Left colon (tissue), 2 donors: ENCODE results near the gene CIAO3. TPM values are rescaled to one million over a fixed set of nuclear protein-coding genes. Genes with fewer than 3 reads are reported as not detected.

Source experiments
- ATAC-seq: fragments of 200-7000 bp; cut with Tn5 transposase; one replicate; pipeline ENCODE4 v1.9.1; 2020; ENCODE audit warnings: mild to moderate bottlenecking, moderate library complexity
- DNase-seq, 2 donors: peaks; one replicate each; pipeline ENCODE4 v3.0.0-alpha.2; 2020
- intact Hi-C, 2 donors: fragments of 100-400 bp; cut with DNase I in 1 of 2; cut with micrococcal nuclease in 1 of 2; formaldehyde crosslinking; loops; one replicate each; pipeline versions ENCODE4 v1.11.2 to v1.14.0; 2022; cut with DNase I, micrococcal nuclease
- total RNA-seq, 2 donors: library from RNA; stranded (reverse); fragmentation: NEBNext Ultra II Directional; extraction: Animal tissue kit (Norgen Biotek cat#: 25700); gene quantifications; one replicate each; pipeline ENCODE4 v1.2.1, GENCODE V29; 2021
- donor health status: DM: no; HTN: no; CAD: no.
- donor health status: DM: yes; HTN: yes; CAD: no.

The CIAO3 gene
- total RNA-seq, 2 donors from 2014 or later = 36.0 to 50.2 TPM

DNA sequence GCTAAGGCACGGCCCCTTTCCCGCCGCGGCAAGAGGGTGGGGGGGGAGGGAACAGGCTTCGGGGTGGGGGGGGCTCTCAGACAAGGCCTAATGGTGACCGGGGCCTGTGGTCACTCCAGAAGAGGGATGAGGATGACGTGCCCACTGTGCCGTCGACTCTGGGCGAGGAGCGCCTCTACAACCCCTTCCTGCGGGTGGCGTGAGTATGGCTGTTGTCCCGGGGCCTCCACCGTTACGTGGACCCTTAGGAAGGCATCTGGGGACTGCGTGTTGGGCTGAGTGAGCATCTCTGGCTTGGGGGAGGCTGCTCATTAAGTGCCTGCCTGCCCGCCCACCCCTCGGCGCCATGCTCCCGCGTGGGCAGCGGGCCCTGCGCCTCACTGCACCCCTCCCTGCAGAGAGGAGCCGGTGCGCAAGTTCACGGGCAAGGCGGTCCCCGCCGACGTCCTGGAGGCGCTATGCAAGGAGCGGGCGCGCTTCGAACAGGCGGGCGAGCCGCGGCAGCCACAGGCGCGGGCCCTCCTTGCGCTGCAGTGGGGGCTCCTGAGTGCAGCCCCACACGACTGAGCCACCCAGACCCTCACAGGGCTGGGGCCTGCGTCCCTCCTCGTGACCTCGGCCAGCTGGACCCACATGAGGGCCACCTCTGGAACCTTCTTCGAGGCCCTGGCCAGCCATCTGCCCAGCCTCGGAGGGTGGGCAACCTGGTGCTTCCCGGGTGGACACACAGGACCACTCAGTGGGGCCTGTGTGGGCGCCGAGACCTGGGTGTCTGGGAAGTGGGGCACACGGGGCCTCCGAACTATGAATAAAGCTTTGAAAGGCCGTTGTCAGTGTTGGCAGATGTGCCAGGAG, 11.7 kb downstream of the CIAO3 start:
- ATAC-seq = no peak
- peak in 1 of 2 donors; percentile 19 for DNase-seq
- intact Hi-C loops = no loop called here

DNA sequence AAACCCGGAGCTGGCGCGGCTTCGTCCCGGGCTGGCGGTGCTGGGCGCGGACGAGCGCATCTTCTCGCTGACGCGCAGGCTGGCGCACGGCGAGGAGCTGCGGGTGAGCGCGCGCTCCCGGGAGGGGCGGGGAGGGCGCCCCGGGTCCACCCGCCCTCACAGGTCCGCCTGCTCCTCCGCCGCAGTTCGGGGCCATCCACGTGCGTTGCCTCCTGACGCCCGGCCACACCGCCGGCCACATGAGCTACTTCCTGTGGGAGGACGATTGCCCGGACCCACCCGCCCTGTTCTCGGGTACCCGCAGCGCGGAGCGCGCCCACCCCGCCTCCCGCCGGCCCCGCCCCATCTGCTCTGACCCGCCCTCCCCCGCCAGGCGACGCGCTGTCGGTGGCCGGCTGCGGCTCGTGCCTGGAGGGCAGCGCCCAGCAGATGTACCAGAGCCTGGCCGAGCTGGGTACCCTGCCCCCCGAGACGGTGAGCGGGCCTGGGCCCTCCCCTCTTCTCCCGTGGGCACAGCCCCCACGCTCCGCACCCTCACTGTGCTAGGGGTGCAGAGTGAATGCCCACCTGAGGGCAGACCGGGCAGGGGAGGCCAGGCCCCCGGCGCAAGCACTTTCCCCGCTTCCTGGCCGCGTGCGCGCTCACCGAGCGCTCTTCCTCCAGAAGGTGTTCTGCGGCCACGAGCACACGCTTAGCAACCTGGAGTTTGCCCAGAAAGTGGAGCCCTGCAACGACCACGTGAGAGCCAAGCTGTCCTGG, 12.5 kb downstream of the CIAO3 start:
- intact Hi-C loops = no loop called here
- ATAC-seq = peak; percentile 65
- peak; percentile 78 to 79 for DNase-seq

DNA sequence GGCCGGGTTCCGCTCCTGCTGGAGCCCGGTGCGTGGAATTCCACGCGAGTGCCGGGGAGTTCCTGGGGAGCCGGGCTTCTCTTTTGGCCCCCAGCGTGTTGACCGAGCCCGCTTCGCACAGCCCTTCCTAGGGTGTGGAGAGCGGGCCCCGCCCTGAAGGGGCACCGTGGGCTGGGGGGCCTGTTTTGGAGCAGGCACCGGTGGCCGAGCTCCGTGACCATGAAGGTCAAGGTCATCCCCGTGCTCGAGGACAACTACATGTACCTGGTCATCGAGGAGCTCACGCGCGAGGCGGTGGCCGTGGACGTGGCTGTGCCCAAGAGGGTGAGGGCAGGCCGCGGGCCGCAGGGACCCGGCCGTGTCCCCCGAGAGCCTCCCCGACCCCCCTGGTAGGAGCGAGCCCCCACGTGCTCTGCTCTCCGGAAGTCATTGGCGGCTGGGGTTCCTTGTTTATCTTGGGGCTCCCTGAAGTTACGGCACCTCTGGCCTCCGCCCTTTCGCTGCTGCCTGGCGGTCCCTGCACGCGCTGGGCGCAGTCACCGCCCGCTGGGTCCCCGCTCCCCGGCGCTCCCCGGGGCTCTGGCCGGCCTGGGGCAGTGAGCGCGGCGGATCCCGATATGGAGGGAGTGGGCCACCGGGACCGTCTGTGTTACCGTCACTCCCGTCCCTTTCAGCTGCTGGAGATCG, 13.4 kb downstream of the CIAO3 start:
- DNase-seq = peak in 1 of 2 donors; percentile 47
- intact Hi-C loops = no loop called here
- ATAC-seq = peak; percentile 12

DNA sequence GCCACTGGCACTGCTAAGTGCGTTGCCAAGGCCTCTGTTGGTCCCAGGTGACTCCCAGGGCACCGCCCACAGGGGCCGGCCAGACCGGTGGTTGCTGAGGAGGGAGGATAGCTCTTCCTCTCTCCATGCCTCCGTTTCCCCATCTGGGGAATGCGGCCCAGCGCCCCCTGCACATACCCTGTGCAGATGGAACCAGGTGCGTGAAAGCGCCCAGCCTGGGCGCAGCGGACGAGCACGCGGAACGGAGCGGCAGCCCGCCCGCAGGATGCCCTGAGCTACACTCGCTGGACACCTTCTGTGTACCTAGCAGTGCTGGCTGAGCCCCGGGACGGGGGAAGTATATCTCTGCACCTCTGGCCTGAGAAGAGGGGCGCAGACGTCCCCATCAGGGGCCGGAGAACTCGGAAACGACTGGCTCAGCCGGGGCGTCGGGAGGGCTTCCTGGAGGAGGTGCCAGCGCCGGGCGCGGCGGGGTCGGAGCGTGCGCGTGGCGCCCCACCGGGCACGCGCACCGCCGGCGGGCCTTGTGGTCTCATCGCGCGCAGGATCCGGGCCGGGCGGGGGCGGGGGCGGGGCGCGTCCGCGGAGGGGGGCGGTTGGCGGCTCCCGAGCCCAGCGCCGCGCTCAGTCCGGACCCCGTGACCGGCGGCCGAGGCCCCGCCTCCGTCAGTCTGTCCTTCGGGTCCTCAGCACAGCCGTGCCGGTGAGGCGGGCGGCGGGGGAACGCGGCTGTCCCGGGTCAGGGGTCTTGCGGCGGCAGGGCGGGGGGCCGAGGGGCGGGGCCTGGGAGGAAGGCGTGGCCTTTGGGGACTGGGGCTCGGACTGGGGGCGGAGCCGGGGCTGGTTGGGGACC, 14.1 kb downstream of the CIAO3 start, which contains the start of the genes CCDC78 and HAGHL:
Gene CCDC78 (minus strand): TSS at position 6 of the 853 bp plus-strand sequence. CDS start 76 bp downstream, outside the sequence.
Gene HAGHL (plus strand): TSS at position 669 of the 853 bp plus-strand sequence. CDS start 404 bp downstream, outside the sequence.
- DNase-seq (peak; percentile 50 to 73), ATAC-seq (peak; percentile 19)
- intact Hi-C loops = no loop called here

DNA sequence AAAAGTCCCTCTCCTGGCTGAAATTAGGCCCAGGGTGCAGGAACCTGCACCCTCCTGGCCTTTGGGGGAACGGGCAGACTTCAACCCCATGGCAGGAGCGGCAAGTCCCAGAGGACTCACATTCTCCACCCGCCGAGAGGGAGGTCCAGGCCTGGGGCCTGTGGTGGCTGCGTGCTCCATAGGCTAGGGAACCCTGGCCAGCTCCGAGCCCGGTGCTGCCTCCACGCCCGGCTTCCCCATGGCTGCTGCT, 14.7 kb downstream of the CIAO3 start:
- DNase-seq (no peak), ATAC-seq (no peak)
- intact Hi-C loops = no loop called here

DNA sequence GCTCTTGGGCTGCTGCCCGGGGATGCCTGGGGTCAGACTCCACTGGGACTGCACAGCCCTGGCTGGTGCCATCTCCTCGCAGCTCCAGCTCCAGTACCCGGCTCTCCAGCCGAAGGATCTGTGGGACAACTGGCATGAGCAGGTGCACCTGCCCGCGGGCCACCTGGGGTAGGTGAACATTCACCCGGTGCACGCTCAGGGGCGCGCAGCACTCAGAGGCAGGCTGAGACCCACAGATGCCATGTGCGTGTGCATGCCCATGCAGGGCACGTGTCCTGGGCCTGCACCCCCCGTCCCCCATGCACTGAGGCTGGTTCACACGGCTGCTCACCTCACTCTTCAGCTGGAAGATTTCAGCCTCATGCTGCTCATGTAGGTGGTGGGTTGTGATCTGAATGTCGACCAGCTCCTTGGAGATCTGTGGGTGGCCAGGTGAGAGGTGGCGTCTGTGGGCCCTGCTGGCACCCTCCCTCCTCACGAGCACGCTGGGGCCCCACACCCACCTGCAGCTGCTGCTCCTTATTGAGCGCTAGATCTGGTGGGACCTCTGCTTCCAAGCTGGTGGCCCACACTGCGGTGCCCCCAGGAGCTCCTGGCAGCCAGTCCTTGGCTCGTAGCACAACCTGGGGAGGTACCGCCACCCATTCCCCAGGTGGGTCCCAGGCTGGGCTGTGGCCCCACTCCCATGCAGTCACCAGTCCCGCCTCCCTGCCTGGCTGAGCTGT, 15.2 kb downstream of the CIAO3 start:
- DNase-seq (peak in 1 of 2 donors; percentile 13), ATAC-seq (no peak)
- intact Hi-C loops = no loop called here

DNA sequence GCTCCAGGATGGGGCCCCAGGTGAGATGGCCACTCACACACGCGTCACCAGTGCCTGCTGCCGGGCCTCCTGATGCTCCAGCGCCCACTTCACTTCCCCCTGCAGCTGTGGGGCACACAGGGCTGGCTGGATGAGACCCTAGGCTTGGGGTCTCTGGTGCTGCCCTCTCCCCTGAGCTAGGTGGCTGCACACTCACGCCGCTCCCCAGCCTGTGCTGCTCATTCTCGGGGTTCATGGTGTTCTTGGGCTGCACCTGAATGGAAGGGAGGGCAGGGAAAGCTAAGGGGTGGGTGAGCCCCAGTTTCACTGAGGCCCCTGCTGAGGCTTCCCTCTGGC, 15.8 kb downstream of the CIAO3 start:
- ATAC-seq (no peak), DNase-seq (no peak)
- intact Hi-C loops = no loop called here

DNA sequence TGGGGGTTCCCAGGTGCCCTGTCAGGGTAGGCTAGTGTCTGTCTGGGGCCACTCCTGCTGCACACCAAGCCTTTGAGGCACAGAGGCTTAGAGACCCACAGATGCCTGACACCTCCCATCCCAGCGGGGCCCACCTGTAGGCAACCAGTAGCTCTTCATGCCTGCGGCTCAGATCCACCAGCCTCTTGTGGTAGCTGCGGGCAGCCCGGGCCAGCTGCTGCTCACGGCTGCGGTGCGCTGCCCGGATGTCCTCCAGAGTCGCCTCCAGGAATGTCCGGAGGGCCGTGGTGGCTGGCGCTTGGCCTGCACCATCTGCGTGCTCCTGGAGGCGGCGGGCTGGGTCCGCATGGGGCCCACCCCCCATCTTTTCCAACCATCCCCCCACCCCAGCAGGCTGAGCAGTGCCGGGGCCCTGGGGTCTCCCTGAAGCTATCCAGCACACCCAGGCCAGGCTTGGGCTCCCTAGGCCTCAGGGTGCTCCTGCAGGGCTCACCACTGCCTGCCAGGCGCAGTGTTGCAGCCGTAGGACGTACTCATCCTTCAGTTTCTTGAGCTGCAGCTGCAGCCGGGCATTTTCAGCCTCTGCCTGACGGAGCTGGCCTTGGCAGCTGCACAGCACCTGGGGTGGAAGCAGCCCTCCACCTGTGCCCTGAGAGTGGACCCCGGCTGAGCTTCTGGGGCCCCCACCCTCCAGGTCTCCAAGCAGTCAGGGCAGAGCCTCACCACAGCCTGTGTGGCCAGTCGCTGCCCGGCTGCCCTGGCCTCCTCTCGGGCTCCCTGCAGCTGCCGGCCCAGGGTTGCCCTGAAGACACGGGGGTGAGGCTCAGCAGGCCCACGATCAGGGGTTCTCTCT, 16.4 kb downstream of the CIAO3 start:
- intact Hi-C loops = no loop called here
- no peak for ATAC-seq
- no peak for DNase-seq

DNA sequence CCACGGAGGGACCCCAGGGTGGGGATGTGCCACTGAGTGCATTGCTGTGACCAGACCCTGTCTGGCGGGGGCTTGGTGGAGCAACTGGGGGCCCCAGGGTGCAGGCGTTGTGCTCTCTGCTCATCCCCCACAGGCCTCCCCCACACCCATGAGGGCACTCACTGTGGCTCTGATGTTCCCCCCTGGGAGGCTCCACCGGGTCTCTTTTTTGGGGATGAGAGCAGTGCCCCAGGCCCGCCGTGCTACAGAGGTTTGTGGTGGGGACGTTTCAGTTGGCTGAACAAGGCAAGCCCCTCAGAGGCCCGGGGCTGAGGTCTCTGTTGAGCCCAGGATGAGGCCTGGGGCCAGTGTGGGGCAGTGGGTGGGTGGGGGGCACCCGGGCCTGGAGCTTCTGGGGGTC, 17.1 kb downstream of the CIAO3 start:
- DNase-seq = no peak
- no peak for ATAC-seq
- intact Hi-C loops = no loop called here

DNA sequence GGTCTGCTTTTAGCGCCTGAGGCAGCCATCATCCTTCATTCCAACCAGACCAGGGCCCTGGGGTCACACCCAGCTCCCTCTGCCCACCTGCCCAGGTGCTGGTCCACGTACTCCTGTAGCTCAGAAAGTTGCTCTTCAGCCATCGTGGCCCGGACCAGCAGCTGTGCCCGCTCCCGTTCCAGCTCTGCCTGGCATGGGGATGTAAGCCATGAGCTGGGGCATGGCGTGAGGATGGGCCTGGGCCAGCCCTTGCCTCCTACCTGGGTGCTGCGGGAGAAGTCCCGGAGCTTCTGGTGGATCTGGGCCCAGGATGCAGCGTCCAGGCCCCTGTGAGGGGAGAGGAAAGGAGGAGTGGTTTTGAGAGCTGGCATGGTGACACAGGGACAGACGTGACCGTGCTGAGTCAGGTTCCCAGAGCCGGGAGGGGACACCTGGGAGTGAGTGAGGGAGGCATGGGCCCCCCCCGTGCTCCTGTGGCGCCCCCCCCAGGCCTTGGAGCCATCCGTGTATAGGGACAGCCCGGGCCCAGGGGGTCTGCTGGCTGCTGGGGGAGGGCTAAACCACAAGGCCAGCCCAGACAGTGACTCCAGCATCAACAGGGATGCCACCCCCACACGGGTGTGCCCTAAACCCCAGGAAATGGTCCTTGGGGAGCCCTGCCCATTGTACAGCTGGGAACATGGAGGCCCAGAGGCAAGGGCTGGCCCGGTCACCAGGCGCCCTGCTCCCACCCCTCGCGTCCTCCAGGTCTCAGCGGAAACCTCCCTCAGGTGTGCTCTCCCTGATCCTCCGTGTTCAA, 17.8 kb downstream of the CIAO3 start:
- ATAC-seq (no peak), DNase-seq (no peak)
- intact Hi-C loops = no loop called here

DNA sequence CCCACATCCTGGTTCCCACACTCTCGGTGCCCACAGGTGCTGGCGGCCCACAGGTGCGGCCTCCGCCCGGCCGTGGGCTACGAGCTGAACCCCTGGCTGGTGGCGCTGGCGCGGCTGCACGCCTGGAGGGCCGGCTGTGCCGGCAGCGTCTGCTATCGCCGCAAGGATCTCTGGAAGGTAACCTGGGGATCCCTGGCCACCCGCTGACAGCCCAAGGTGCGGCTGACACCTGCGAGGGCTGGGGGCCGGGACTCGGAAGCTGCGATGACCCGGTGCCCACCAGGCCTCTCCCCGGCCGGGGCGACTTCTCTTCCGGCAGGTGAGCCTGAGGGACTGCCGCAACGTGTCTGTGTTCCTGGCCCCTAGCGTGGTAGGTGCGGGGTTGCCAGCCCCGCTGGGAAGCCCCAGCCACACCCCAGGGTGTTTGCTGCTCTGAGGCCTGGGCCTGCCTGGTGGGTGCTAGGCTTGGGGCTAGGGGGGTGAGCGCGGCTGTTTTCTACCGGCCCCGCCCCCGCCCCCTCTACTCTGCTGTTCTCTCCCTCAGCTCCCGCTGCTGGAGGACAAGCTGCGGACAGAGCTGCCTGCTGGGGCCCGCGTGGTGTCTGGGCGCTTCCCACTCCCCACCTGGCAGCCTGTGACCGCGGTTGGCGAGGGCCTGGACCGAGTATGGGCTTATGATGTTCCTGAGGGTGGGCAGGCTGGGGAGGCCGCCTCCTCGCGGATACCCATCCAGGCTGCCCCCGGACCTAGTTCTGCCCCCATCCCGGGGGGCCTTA, 18.8 kb downstream of the CIAO3 start:
- intact Hi-C loops = no loop called here
- no peak for ATAC-seq
- DNase-seq = no peak

DNA sequence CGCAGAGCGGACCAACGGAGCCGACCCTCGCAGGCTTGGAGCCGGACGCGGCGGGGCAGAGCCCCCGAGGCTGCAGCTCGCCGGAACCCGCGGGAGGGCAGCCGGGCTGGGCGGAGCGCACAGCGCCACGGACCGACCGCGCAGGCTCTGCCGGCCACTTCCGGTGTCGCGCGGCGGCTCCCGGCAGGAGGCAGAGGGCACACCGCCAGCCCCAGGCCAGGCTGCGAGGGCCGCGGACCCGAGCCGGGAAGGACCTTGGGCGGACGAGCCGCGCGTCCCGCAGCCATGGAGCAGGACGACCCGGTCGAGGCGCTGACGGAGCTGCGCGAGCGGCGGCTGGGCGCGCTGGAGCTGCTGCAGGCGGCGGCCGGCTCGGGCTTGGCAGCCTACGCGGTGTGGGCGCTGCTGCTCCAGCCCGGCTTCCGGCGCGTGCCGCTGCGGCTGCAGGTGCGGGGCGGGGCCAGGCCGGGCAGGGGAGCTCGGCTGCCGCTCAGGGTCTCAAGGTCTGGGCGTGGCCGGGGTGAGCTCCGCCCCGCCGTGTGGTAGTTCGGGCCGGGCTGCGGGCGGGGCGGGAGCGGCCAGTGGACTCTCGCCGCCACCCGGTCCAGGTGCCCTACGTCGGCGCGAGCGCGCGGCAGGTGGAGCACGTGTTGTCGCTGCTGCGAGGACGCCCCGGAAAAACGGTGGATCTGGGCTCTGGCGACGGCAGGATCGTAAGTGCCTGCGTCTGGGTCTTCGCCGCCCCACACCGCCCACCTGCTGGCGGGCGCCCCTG, 19.6 kb downstream of the CIAO3 start, which contains the start of gene ANTKMT:
Gene ANTKMT (plus strand): TSS at position 157 of the 775 bp plus-strand sequence. CDS start 129 bp downstream, at position 286.
- intact Hi-C loops = no loop called here
- ATAC-seq (peak; percentile 71), DNase-seq (peak; percentile 87 to 90)

DNA sequence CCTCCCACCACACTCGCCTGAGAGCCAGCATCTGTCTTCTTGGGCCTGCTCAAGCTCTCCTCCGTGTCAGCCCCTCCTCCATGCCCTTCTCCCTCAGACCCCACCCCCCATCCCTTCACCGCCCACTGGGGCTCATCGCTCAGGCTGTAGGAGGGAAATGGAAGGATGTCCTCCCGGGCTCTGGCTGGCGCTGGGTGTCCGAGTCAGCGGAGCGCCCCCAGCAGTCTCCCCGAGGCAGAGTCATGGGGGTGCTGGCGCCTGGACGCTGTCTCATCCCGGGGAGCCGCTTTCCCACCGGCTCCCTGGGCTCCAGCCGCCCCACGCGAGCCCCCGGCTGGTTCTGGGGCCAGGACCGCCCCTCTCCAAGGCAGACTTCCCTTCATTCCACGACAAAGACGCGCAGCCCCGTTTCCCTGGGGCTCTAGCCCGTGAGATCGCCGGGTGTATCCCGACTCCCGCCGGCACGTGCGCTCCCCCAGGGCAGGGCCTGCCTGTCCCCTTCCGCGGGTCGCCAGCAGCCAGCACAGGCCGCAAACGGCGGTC, 20.3 kb downstream of the CIAO3 start:
- DNase-seq (peak; percentile 56 to 63), ATAC-seq (peak; percentile 30)
- intact Hi-C loops = no loop called here

DNA sequence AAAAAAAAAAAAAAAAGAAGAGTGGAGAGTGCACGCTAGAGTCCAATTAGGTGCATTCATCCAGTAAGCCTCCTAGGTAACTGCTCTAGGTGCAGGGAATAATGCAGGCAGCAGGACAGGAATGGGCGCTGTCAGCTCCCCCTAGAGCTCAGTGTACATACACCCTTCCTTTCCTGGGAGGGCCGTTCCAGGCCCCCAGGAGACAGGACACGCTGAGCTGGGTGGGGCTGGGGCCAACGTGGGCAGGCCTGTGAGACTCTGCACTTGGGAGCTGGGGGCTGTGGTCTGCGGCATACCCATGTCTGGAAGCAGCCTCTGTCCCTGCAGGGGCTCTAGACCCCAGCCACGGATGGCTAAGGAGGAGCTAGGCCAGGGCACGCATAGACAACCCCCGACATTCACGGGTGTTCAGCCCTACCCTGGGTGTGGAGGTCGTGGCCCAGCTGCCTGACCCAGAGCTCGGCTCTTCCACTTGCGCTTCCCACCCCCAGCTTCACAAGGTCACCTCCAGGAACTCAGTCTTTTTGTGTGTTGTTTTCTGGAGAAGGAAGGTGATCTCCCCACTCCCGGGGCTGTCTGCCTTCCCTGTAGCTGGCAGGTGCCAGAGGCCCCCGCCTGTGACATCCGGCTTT, 20.9 kb downstream of the CIAO3 start:
- intact Hi-C loops = no loop called here
- peak; percentile 30 for ATAC-seq
- peak in 1 of 2 donors; percentile 46 for DNase-seq
